Measurements from ENCODE around the gene GPR37.

GPR37 gene

DNA sequence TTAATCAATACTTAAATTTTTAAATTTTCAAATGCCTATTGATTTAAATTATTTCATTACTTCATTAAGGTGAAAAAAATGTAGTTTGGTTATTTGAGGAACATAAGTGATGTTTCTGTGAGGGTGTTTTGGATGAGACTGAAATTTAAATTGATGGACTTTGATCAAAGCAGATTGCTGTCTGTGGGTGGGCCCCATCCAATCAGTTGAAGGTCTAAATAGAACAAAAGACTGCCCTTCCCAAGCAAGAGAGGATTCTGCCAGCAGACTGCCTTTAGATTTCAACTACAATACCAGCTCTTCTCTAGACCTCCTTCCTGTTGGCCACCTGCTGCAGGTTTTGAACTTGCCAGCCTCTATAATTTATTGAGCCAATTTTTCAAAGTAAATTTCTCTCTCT, 14.5 kb upstream of the GPR37 start:
- no peak for DNase-seq

DNA sequence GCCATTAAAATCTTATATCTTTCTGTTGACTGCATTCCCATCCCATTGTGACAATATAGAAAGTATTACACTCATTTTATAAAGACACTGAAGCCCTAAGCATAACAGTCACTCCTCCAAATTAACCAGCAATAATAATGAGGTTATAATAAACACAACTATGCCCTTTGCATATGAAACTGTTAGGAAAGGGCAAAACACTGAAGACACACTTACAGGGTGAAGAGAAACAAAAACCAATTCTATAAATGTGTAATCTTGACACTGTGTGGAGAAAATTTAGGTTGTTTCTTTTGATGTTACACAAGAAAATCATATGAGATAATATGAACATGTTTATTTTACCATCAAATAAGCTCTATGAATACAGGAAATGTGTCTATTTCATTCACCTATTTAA, 14.0 kb upstream of the GPR37 start:
- DNase-seq, result no peak

GRCh38 chr7:124779194-124779593, 13.6 kb upstream of the GPR37 start:
- no peak for DNase-seq

- DNase-seq, result no peak
These were observed 11.7 kb upstream of the GPR37 start for GRCh38 chr7:124777268-124777667.

- DNase-seq, result no peak
These were observed 10.6 kb upstream of the GPR37 start for GRCh38 chr7:124776153-124776552.

- DNase-seq, result no peak
These were observed 9.8 kb upstream of the GPR37 start for GRCh38 chr7:124775422-124775821.

- DNase-seq, result no peak
These were observed 8.3 kb upstream of the GPR37 start for GRCh38 chr7:124773938-124774337.

- DNase-seq, result no peak
These were observed 7.7 kb upstream of the GPR37 start for GRCh38 chr7:124773339-124773738.

- no peak for DNase-seq
These were observed 3.5 kb upstream of the GPR37 start for GRCh38 chr7:124769136-124769535.

GRCh38 chr7:124768525-124768924, 2.9 kb upstream of the GPR37 start:
- DNase-seq, result no peak

DNA sequence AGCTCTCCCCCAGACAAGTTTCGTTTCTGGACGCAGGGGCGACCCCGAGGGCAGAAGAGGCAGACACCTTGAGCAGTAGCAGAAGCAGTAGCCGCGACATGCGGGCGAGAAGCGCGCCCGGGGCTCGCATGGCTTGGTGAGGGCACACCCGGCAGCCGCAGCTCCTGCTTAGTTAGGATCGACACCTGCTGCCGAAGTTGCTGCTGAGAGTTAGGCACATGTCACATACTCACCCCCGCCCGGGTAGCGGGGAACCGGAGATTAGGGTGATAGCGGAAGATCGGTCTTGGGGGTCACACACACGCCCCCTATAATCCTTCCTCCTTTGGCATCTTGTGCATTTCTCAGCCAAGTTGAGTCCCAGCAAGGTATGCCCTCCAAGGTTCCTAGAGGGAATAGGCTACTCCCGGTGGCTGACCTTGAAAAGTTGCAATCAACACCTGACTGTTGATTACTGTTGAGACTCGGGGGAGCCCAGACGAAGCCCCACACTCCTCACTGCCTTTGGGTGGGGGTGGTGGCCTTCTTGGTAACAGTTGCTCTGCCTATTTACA, 668 bp downstream of the GPR37 start:
- no peak for DNase-seq

- DNase-seq, result no peak
These were observed 1.3 kb downstream of the GPR37 start for GRCh38 chr7:124764051-124764846.

- no peak for DNase-seq
These were observed 2.9 kb downstream of the GPR37 start for GRCh38 chr7:124762611-124763143.

GRCh38 chr7:124761164-124761715, 4.4 kb downstream of the GPR37 start:
- no peak for DNase-seq

DNA sequence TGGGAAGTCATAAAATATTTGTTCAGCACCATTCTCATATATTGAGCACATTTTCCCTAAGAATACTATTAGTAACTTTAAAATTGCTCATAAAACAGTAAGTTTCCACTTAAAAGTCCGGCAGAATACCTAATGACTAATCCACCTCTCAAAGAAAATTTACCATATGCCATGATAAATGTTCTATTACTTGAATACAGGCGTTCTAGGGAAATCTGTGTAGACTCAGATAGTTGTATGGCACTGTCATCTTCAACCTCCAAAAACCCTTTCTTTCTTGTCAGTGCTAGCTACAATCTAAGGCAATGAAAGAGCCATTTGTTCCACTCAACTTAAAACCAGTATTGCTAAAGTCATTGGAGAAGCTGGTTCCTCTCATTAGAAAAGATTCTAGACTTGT, 7.3 kb downstream of the GPR37 start:
- DNase-seq, result no peak

DNA sequence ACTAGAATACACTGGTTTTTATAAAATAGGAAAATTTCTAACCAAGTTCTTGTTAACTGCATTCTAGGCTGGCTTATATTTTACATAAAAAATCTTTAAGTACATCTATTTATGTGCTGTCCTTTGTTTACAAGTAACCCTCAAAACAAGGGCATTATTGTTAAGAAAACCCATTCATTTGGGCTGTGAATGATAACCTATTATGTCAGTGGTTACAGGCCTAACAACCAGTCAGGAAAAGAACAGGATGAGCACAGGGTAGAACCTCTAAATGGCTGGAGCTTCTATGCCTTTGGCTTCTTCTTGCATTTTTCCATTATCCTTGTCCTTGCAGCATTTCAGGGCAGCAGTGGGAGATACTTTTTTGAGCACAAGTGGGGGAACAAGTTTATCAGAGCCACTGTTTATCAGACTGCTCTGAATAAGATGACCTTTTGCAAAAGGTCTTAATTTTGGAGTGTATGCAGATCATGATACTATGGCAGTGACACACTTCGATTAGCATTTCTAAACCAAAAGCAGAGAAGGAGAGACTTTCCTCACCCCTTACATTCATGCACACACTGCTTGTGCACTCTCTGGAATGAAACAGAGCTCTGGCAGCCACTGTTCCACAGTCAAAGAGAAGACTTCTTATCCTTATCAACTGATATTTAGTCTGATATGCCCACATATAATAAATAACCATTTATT, 10.9 kb downstream of the GPR37 start:
- no peak for DNase-seq

GRCh38 chr7:124752310-124752709, 13.3 kb downstream of the GPR37 start:
- DNase-seq, result no peak

DNA sequence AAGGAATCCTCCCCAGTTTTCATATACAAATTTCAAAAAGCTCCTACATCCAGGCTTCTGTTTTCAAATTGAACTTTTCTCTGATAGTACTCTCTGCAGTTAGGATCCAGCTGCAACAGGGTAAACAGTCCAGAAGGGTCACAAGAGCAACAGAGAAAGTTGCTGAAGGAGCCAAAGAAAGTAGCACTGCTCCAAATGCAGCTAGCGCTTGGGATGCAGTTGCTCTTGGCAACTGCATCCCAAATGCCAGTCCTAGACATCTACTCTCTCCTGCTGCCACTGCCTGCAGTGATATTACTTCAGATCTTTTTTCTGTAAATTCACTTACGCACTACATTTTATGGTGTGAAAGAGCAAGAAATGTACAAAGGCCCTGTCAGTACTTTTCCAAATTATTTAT, 14.6 kb downstream of the GPR37 start:
- no peak for DNase-seq

DNA sequence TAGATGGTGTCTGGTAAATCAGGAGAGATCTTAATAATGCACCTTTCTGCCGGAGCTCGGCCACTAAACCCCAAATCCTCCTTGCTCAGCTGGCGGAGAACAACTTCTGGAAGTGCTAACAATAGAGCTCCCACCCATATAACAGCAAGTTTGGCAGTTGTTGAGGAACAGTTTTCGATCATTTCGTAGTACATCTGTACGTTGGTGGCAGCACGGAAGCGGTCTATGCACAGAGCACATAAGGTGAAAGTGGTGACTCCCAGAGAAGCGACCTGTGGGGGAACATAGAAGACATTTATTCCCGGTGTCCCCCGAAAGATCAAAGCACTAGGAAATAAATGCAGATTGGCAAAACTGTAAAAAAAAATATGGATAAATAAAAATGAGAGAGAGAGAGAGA, 18.5 kb downstream of the GPR37 start:
- no peak for DNase-seq

- DNase-seq, result no peak
These were observed 27.0 kb downstream of the GPR37 start for GRCh38 chr7:124738639-124739038.

DNA sequence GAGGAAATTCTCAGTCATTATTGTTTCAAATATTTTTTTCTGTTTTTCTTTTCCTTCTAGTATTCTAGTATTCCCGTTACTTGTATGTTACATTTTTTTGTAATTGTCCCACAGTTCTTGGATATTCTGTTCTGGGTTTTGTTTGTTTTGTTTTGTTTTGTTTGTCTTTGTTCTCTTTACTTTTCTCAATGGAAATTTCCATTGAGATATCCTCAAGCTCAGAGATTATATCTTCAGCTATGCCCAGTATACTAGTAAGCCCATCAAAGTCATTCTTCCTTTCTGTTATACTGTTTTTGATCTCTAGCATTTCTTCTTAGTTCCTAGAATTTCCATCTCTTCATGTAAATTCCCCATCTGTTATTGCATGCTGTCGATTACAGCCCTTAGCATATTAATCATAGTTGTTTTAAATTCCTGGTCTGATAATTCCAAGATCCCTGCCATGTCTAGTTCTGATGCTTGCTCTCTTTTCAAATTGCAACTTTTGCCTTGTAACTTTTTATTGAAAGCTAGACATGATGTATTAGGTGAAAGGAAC, 27.8 kb downstream of the GPR37 start:
- DNase-seq, result no peak

DNA sequence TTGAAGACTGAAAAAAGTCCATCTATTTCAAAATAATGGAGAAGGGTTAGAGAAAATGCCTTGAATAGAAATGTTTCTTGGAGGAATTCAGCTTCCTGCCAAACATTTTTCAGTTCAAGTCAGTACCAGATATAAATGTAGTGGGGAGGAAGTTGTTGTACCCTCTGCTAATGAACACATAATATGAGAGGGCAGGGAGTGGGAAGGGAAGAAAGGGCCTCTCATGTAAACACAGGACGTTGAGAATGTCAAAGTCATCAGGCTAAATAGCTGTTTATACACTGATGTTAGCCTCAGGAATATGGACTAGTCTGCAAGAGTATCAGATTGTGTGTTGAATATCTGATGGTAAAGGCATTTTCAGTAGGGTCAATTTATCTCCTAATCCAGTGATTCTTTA, 37.0 kb downstream of the GPR37 start:
- no peak for DNase-seq

- no peak for DNase-seq
These were observed 40.9 kb downstream of the GPR37 start for GRCh38 chr7:124724507-124725192.
